Smooth muscle cell (in vitro differentiated cells): ENCODE results near the gene AKR7A2. TPM values are rescaled to one million over a fixed set of nuclear protein-coding genes. Genes with fewer than 3 reads are reported as not detected.
A peak's percentile ranks its signal among the peaks of the same experiment; 100 is the strongest.
"Not testable (repeated sequence)": the region's sequence is repeated elsewhere in the genome, so short reads cannot be mapped to it uniquely, and the experiment has no call there.

Experiments
- DNase-seq: peaks from one replicate; lab custom pipeline; 2025; ENCODE audit not compliant: unreplicated experiment; lab: John Stamatoyannopoulos, UW
- H2AFZ ChIP-seq: fragments of 200-600 bp; sonication (generic); 2 replicates; pipeline ENCODE4 v1.6.0; 2016; ENCODE audit warnings: antibody characterized with exemption, low read depth, mild to moderate bottlenecking
- H3F3A ChIP-seq: fragments of 200-600 bp; sonication (generic); 2 replicates; pipeline ENCODE4 v1.6.0; 2017; ENCODE audit warnings: antibody characterized with exemption, low read depth
- H3K27ac ChIP-seq: fragments of 200-600 bp; sonication (generic); 2 replicates; pipeline ENCODE4 v1.5.1; 2016; ENCODE audit warnings: low read depth, mild to moderate bottlenecking
- H3K27me3 ChIP-seq: fragments of 200-600 bp; sonication (generic); 2 replicates; pipeline ENCODE4 v1.6.1; 2016; ENCODE audit warnings: low read depth, mild to moderate bottlenecking
- H3K36me3 ChIP-seq: fragments of 200-600 bp; sonication (generic); 2 replicates; pipeline ENCODE4 v1.5.1; 2016; ENCODE audit warnings: low read depth
- H3K4me1 ChIP-seq: fragments of 200-600 bp; sonication (generic); 2 replicates; pipeline ENCODE4 v1.5.1; 2016; ENCODE audit warnings: low read depth
- H3K4me2 ChIP-seq: fragments of 200-600 bp; sonication (generic); 2 replicates; pipeline ENCODE4 v1.6.0; 2016; ENCODE audit warnings: mild to moderate bottlenecking
- H3K4me3 ChIP-seq: fragments of 200-600 bp; sonication (generic); 2 replicates; pipeline ENCODE4 v1.5.1; 2016; ENCODE audit warnings: mild to moderate bottlenecking
- H3K79me2 ChIP-seq: fragments of 200-600 bp; sonication (generic); 2 replicates; pipeline ENCODE4 v1.6.0; 2016; ENCODE audit warnings: low read depth, mild to moderate bottlenecking
- H3K9ac ChIP-seq: fragments of 200-600 bp; sonication (generic); 2 replicates; pipeline ENCODE4 v1.6.0; 2016; ENCODE audit warnings: low read depth
- H3K9me3 ChIP-seq: fragments of 200-600 bp; sonication (generic); replicated peaks from 2 replicates; pipeline ENCODE4 v1.5.1; 2016; ENCODE audit warnings: low read depth
- H4K20me1 ChIP-seq: fragments of 200-600 bp; sonication (generic); 2 replicates; pipeline ENCODE4 v1.6.0; 2016; ENCODE audit warnings: low read depth
- CTCF ChIP-seq: fragments of 200-600 bp; sonication (generic); IDR thresholded peaks from 2 replicates; pipeline ENCODE4 v1.5.1; 2017; ENCODE audit warnings: borderline replicate concordance, mild to moderate bottlenecking, antibody characterized with exemption; ENCODE audit not compliant: insufficient read depth, poor library complexity, severe bottlenecking
- WGBS: methylation state at CpG from one replicate; pipeline ENCODE4 v1.1.7; 2016; ENCODE audit warnings: low lambda C conversion rate; 5-methylcytosine and 5-hydroxymethylcytosine counted together
- polyA plus RNA-seq: library from polyadenylated mRNA; unstranded; fragments of >200 nt; fragmentation: Nextera tagmentation; extraction: Ambion mirVana; gene quantifications from 2 replicates; pipeline ENCODE4 v1.2.1, GENCODE V29; 2016
- total RNA-seq: library from RNA; depleted of rRNA; stranded (reverse); fragments of >200 nt; gene quantifications from 2 replicates; pipeline ENCODE4 v1.2.3, GENCODE V29; 2014

AKR7A2 gene
- total and polyA plus RNA-seq, 2 experiments from 2014 or later = 67.5 to 86.4 TPM

- H2AFZ ChIP-seq = no peak overlapping the region
- H3F3A ChIP-seq = no peaks in the 10 kb centered on the region
- H3K4me3 ChIP-seq = no peak overlapping the region
- H3K79me2 ChIP-seq = no peaks in the 10 kb centered on the region
- H3K27ac ChIP-seq = no peak overlapping the region
- no peaks in the 10 kb centered on the region for H4K20me1 ChIP-seq
- H3K36me3 ChIP-seq = peaks cover 6% of the 10 kb centered on the region
- no peaks in the 10 kb centered on the region for H3K27me3 ChIP-seq
- no peak for TF ChIP-seq CTCF
- H3K4me2 ChIP-seq = no peak overlapping the region
- H3K9ac ChIP-seq = no peak overlapping the region
- no peaks in the 10 kb centered on the region for H3K4me1 ChIP-seq
- no peak for DNase-seq
- H3K9me3 ChIP-seq = peaks cover 2% of the 10 kb centered on the region
- 97% methylated on average over 2 of the region's 2 CpGs for WGBS
These were observed 11.7 kb downstream of the AKR7A2 start for GRCh38 chr1:19300211-19300610.

GRCh38 chr1:19294638-19295037 lies 17.3 kb downstream of the AKR7A2 start:
- H3F3A ChIP-seq = no peaks in the 10 kb centered on the region
- no peak for TF ChIP-seq CTCF
- H3K4me1 ChIP-seq = no peaks in the 10 kb centered on the region
- no peak overlapping the region for H3K4me2 ChIP-seq
- peaks cover 10% of the 10 kb centered on the region for H3K9me3 ChIP-seq
- H3K9ac ChIP-seq = no peak overlapping the region
- no peak for DNase-seq
- no peaks in the 10 kb centered on the region for H4K20me1 ChIP-seq
- 92% methylated on average over 2 of the region's 2 CpGs for WGBS
- no peak overlapping the region for H3K27ac ChIP-seq
- no peak overlapping the region for H3K4me3 ChIP-seq
- H3K36me3 ChIP-seq = no peaks in the 10 kb centered on the region
- H2AFZ ChIP-seq = no peak overlapping the region
- H3K27me3 ChIP-seq = peaks cover 8% of the 10 kb centered on the region
- H3K79me2 ChIP-seq = no peaks in the 10 kb centered on the region

GRCh38 chr1:19289244-19289643 lies 22.7 kb downstream of the AKR7A2 start:
- Histone ChIP-seq H3K79me2 (no peaks in the 10 kb centered on the region), H3K4me2 (peak overlapping the region; percentile 93), H4K20me1 (no peaks in the 10 kb centered on the region), H3K27ac (no peak overlapping the region), H3K9me3 (peaks cover under 1% of the 10 kb centered on the region), H3K27me3 (peaks cover 18% of the 10 kb centered on the region), H3K36me3 (no peaks in the 10 kb centered on the region), H3K4me3 (peak overlapping the region; percentile 49), H3K9ac (no peak overlapping the region), H2AFZ (peak overlapping the region; percentile 66), H3F3A (no peaks in the 10 kb centered on the region), H3K4me1 (peaks cover 4% of the 10 kb centered on the region)
- no peak for DNase-seq
- 78% methylated on average over 2 of the region's 2 CpGs for WGBS
- no peak for TF ChIP-seq CTCF

- not testable (repeated sequence) for H4K20me1 ChIP-seq, H3K27ac ChIP-seq, H3K9ac ChIP-seq, H3K79me2 ChIP-seq, H3F3A ChIP-seq, H3K36me3 ChIP-seq, H3K4me1 ChIP-seq, H3K9me3 ChIP-seq, DNase-seq
- peaks cover 18% of the 10 kb centered on the region for H3K27me3 ChIP-seq
- peak within 1 kb of the TSS; percentile 49 for H3K4me3 ChIP-seq
- peak within 1 kb of the TSS; percentile 93 for H3K4me2 ChIP-seq
- WGBS = 25% methylated on average over 65 of the region's 82 CpGs
- H2AFZ ChIP-seq = peak within 1 kb of the TSS; percentile 66
These were observed 23.4 kb downstream of the AKR7A2 start, which contains the start of gene AKR7A3 for GRCh38 chr1:19288324-19289241. AKR7A3 (minus strand) TSS chr1:19288770; CDS start chr1:19288709, 61 bp downstream.
